OCI-LY1 (cell line): Measurements from ENCODE around the gene CRACDL.

Source experiments
- H2AFZ ChIP-seq: fragments of 200-600 bp; sonication (generic), shearing (Covaris generic); 2 replicates; pipeline ENCODE4 v1.6.0; 2014; ENCODE audit warnings: antibody characterized with exemption, mild to moderate bottlenecking, low read length
- H3F3A ChIP-seq: fragments of 200-600 bp; sonication (generic), shearing (Covaris generic); 2 replicates; pipeline ENCODE4 v1.6.0; 2014; ENCODE audit warnings: mild to moderate bottlenecking, antibody characterized with exemption, low read length, moderate library complexity; ENCODE audit not compliant: insufficient read depth
- H3K27ac ChIP-seq: fragments of 200-600 bp; sonication (generic); 2 replicates; pipeline ENCODE4 v1.5.1; 2014; ENCODE audit warnings: low read length, mixed run types, mild to moderate bottlenecking, low read depth; ENCODE audit not compliant: poor library complexity, severe bottlenecking
- H3K27me3 ChIP-seq: fragments of 200-600 bp; sonication (generic); 2 replicates; pipeline ENCODE4 v1.6.0; 2014; ENCODE audit warnings: antibody characterized with exemption, mild to moderate bottlenecking, low read length, moderate library complexity; ENCODE audit not compliant: insufficient read depth
- H3K36me3 ChIP-seq: fragments of 200-600 bp; sonication (generic); 2 replicates; pipeline ENCODE4 v1.6.1; 2014; ENCODE audit warnings: mild to moderate bottlenecking, antibody characterized with exemption, low read length, moderate library complexity, mixed read lengths; ENCODE audit not compliant: insufficient read depth
- H3K4me1 ChIP-seq: fragments of 200-600 bp; sonication (generic); 2 replicates; pipeline ENCODE4 v1.5.1; 2014; ENCODE audit warnings: mild to moderate bottlenecking, low read length, moderate library complexity; ENCODE audit not compliant: insufficient read depth, severe bottlenecking
- H3K4me2 ChIP-seq: fragments of 200-600 bp; sonication (generic), shearing (Covaris generic); 2 replicates; pipeline ENCODE4 v1.6.1; 2014; ENCODE audit warnings: low read length
- H3K4me3 ChIP-seq: fragments of 200-600 bp; sonication (generic); 2 replicates; pipeline ENCODE4 v1.5.1; 2014; ENCODE audit warnings: low read length, low read depth, mild to moderate bottlenecking, mixed read lengths; ENCODE audit not compliant: poor library complexity, severe bottlenecking
- H3K79me2 ChIP-seq: fragments of 200-600 bp; shearing (Covaris generic); 2 replicates; pipeline ENCODE4 v1.6.1; 2016; ENCODE audit warnings: mixed run types, low read length, mixed read lengths; ENCODE audit not compliant: insufficient read depth
- H3K9ac ChIP-seq: fragments of 200-600 bp; sonication (generic), shearing (Covaris generic); 2 replicates; pipeline ENCODE4 v1.6.1; 2014; ENCODE audit warnings: mild to moderate bottlenecking, low read length, mixed read lengths
- H3K9me2 ChIP-seq: fragments of 200-600 bp; sonication (generic), shearing (Covaris generic); 2 replicates; pipeline ENCODE4 v1.6.1; 2014; ENCODE audit warnings: low read depth, mild to moderate bottlenecking, low read length, mixed read lengths
- H3K9me3 ChIP-seq: fragments of 200-600 bp; shearing (Covaris generic); 2 replicates; pipeline ENCODE4 v1.6.1; 2014; ENCODE audit warnings: low read length, mixed read lengths
- H4K20me1 ChIP-seq: fragments of 200-600 bp; sonication (generic), shearing (Covaris generic); 2 replicates; pipeline ENCODE4 v1.6.0; 2016; ENCODE audit warnings: mild to moderate bottlenecking, low read length; ENCODE audit not compliant: insufficient read depth
- CTCF ChIP-seq: fragments of 200-600 bp; sonication (generic), shearing (Covaris generic); IDR thresholded peaks from 2 replicates; pipeline ENCODE4 v1.5.1; 2017; ENCODE audit warnings: mild to moderate bottlenecking, antibody characterized with exemption, low read length, moderate library complexity, mixed read lengths
- EZH2 ChIP-seq: fragments of 200-600 bp; sonication (generic), shearing (Covaris generic); IDR thresholded peaks from 2 replicates; pipeline ENCODE4 v1.8.0; 2017; ENCODE audit warnings: borderline replicate concordance, mixed run types, mild to moderate bottlenecking, antibody characterized with exemption, low read length, moderate library complexity, mixed read lengths

The CRACDL gene

GRCh38 chr2:98872526-98872925 is 63.5 kb downstream of the CRACDL start:
- no peaks in the 10 kb centered on the region for H4K20me1 ChIP-seq
- H3K27me3 ChIP-seq = 0 out of 2 replicates have a peak, but pooled peaks cover 4% of the 10 kb centered on the region
- H3K4me2 ChIP-seq = no peak overlapping the region
- no peaks in the 10 kb centered on the region for H3K9me3 ChIP-seq
- H3K36me3 ChIP-seq = no peaks in the 10 kb centered on the region
- H3K9me2 ChIP-seq = no peaks in the 10 kb centered on the region
- TF ChIP-seq EZH2 (no peak), CTCF (no peak)
- no peak overlapping the region for H3K9ac ChIP-seq
- no peaks in the 10 kb centered on the region for H3K79me2 ChIP-seq
- H3K4me3 ChIP-seq = no peak overlapping the region
- no peaks in the 10 kb centered on the region for H3F3A ChIP-seq
- H3K27ac ChIP-seq = no peak overlapping the region
- peaks cover 10% of the 10 kb centered on the region for H3K4me1 ChIP-seq
- H2AFZ ChIP-seq = no peak overlapping the region

- no peaks in the 10 kb centered on the region for H3K79me2 ChIP-seq
- TF ChIP-seq EZH2 (no peak), CTCF (no peak)
- H3K4me1 ChIP-seq = peaks cover 10% of the 10 kb centered on the region
- H3K9me3 ChIP-seq = no peaks in the 10 kb centered on the region
- H3K36me3 ChIP-seq = no peaks in the 10 kb centered on the region
- H2AFZ ChIP-seq = no peak overlapping the region
- no peak overlapping the region for H3K4me2 ChIP-seq
- H4K20me1 ChIP-seq = no peaks in the 10 kb centered on the region
- H3K27me3 ChIP-seq = 0 out of 2 replicates have a peak, but pooled peaks cover 4% of the 10 kb centered on the region
- no peak overlapping the region for H3K4me3 ChIP-seq
- H3K9me2 ChIP-seq = no peaks in the 10 kb centered on the region
- H3K27ac ChIP-seq = no peak overlapping the region
- H3K9ac ChIP-seq = no peak overlapping the region
- no peaks in the 10 kb centered on the region for H3F3A ChIP-seq
These were observed 64.5 kb downstream of the CRACDL start for GRCh38 chr2:98871506-98871905.

- H3F3A ChIP-seq = no peaks in the 10 kb centered on the region
- no peak overlapping the region for H3K27ac ChIP-seq
- no peaks in the 10 kb centered on the region for H3K36me3 ChIP-seq
- peaks cover 10% of the 10 kb centered on the region for H3K4me1 ChIP-seq
- no peaks in the 10 kb centered on the region for H3K9me3 ChIP-seq
- H4K20me1 ChIP-seq = no peaks in the 10 kb centered on the region
- 0 out of 2 replicates have a peak, but pooled peaks cover 1% of the 10 kb centered on the region for H3K27me3 ChIP-seq
- H2AFZ ChIP-seq = no peak overlapping the region
- TF ChIP-seq CTCF = no peak
- TF ChIP-seq EZH2 = no peak
- no peak overlapping the region for H3K4me2 ChIP-seq
- no peak overlapping the region for H3K9ac ChIP-seq
- H3K9me2 ChIP-seq = no peaks in the 10 kb centered on the region
- H3K79me2 ChIP-seq = no peaks in the 10 kb centered on the region
- H3K4me3 ChIP-seq = no peak overlapping the region
These were observed 65.4 kb downstream of the CRACDL start for GRCh38 chr2:98870516-98871158.
